Vagina (tissue), 2 donors: ENCODE measurements around the gene TSPAN4.

Experiments
- POLR2A ChIP-seq, 2 donors: fragments of 450-650 bp; IDR thresholded peaks; one replicate each; pipeline ENCODE4 v1.6.1; 2017; ENCODE audit warnings: antibody characterized with exemption in 2 of 2, mild to moderate bottlenecking in 2 of 2, moderate library complexity in 2 of 2
- POLR2AphosphoS5 ChIP-seq, 2 donors: sonication (generic); formaldehyde crosslinking; IDR thresholded peaks; one replicate each; pipeline ENCODE4 v1.9.0; 2017; ENCODE audit warnings: antibody characterized with exemption in 2 of 2, mild to moderate bottlenecking in 2 of 2, low read depth in 1 of 2; ENCODE audit not compliant: insufficient read depth in 1 of 2
- TF ChIP-seq, protein P1 (sequence below), 3 experiments: fragments of 450-650 bp in 2 of 3; fragments of 200-600 bp in 1 of 3; sonication (generic) in 1 of 3; IDR thresholded peaks; one replicate each; pipeline ENCODE4 v1.5.1; 2017 to 2019; ENCODE audit warnings: antibody characterized with exemption in 3 of 3, mild to moderate bottlenecking in 2 of 3, moderate library complexity in 2 of 3

DNA sequence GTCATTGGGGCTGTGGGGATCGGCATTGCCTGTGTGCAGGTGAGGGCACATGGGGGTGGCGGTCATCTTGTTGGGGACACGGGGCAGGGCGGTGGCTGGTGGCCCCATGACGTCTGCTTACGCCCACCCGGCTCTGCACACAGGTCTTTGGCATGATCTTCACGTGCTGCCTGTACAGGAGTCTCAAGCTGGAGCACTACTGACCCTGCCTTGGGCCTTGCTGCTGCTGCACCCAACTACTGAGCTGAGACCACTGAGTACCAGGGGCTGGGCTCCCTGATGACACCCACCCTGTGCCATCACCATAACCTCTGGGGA lies 4.7 kb upstream of the TSPAN4 start:
- TF ChIP-seq POLR2A (IDR thresholded peaks at IDR 0.05): no peak
- TF ChIP-seq, protein P1, sequence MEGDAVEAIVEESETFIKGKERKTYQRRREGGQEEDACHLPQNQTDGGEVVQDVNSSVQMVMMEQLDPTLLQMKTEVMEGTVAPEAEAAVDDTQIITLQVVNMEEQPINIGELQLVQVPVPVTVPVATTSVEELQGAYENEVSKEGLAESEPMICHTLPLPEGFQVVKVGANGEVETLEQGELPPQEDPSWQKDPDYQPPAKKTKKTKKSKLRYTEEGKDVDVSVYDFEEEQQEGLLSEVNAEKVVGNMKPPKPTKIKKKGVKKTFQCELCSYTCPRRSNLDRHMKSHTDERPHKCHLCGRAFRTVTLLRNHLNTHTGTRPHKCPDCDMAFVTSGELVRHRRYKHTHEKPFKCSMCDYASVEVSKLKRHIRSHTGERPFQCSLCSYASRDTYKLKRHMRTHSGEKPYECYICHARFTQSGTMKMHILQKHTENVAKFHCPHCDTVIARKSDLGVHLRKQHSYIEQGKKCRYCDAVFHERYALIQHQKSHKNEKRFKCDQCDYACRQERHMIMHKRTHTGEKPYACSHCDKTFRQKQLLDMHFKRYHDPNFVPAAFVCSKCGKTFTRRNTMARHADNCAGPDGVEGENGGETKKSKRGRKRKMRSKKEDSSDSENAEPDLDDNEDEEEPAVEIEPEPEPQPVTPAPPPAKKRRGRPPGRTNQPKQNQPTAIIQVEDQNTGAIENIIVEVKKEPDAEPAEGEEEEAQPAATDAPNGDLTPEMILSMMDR (IDR thresholded peaks at IDR 0.05): no peak
- TF ChIP-seq POLR2AphosphoS5 (IDR thresholded peaks at IDR 0.05; ENCODE audit: insufficient read depth in 1 of 2, low read depth in 1 of 2): no peak
